ENCODE data around the gene WDR20.

Gene WDR20

DNA sequence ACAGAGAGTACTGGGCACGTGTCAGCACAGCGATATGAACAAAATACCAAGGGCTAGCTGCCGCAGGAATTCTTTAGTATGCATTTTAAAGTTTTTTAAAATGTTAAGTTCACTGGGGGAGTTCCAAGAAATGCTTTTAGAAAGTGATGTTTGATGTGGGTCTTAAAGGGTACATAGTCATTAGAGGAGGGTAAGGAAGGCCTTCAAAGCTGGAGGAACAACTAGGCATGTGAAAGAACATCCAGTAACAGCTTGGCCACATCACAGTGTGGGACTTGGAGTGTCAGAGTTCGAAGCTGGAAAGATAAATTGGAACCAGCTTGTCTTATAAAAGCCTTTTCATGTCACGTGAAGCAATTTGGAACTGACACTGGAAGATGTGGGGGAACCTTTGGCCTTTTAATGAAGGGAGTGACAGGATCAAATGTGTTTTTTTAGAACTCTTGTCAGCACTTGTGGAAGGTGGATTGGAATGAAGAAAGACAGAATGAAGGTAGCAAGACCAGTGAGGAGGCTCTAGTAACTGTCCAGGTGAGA lies 57.7 kb downstream of the WDR20 start:
- DNase-seq (ENCODE audit: low spot score), result no peak

DNA sequence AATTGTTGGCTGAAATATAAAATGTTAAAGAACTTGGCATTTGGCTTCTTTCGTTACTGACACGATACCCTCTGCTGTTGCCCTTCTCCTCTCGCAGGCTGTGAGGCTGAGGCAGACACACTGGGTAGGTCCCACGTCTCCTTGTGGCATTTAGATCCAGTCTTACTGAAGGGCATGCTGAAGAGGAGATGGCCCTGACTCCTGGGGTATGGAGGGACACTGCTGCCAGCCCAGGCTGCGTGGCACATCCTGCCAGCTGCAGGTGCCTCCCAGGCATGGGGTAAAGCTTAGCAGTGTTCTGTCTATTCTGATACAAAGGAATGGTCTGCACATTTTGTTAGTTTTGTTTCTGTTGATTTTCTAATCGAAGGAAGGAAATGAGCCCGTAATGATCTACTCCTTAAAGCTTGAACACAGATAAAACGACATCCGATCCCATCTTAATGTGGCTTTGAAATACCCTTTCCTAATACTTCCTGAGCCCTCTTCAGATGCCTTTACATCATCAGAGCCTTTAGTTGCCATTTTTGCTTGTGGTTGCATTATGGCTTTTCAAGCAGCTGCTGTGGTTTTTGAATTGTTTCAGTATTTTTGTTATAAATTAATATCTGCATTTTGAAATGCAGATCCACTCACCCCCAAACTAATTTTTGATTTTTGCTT lies 61.1 kb downstream of the WDR20 start:
- DNase-seq (ENCODE audit: low spot score), result no peak

- no peak for DNase-seq (ENCODE audit: low spot score)
Observed at GRCh38 chr14:102201353-102201738, 61.6 kb downstream of the WDR20 start.

DNA sequence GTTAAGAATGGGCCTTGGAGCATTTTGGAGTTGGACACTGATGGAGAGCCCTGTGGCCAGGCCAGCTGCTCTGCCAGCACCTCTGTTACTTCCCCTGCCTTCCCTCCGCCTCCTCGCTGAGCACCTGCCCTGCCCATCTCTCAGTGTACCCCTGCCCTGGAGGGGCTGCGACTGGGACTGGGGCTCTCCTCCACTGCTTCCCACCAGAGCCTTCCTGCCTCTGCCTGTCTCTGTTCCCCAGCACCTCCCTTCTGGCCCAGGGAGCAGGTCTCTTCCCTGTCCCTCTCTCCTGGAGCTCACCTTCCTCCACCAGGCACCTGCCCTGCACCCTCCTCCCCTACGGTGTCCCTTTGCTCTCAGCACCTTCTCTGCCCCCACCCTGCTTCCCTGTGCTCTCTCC lies 62.1 kb downstream of the WDR20 start:
- no peak for DNase-seq (ENCODE audit: low spot score)

GRCh38 chr14:102202944-102203343 lies 63.2 kb downstream of the WDR20 start:
- DNase-seq (ENCODE audit: low spot score), result no peak

- DNase-seq (ENCODE audit: low spot score), result no peak
Observed at GRCh38 chr14:102203382-102203781, 63.7 kb downstream of the WDR20 start.

DNA sequence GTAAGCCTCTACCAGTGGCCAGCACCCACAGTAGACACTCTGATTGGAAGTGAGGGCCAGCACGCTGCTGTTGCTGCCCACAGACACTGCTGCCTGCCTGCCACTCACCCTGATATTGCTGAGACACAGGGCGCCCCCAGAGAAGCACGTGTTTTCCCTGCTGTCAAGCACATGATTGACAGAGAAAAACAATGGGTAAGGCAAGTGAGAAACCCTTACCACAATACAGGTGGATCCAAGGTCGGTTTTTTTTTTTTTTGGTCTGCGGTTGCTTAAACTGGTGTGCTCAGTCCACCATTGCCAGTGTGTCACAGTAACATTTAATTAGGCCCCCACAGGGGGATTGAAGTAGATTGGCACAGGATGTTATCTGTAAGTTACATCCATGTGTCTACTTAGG lies 65.9 kb downstream of the WDR20 start:
- no peak for DNase-seq (ENCODE audit: low spot score)

- no peak for DNase-seq (ENCODE audit: low spot score)
Observed at GRCh38 chr14:102206918-102207317, 67.2 kb downstream of the WDR20 start.

GRCh38 chr14:102207831-102208365 lies 68.2 kb downstream of the WDR20 start:
- DNase-seq (ENCODE audit: low spot score), result no peak

GRCh38 chr14:102208741-102209140 lies 69.0 kb downstream of the WDR20 start:
- DNase-seq (ENCODE audit: low spot score), result no peak

DNA sequence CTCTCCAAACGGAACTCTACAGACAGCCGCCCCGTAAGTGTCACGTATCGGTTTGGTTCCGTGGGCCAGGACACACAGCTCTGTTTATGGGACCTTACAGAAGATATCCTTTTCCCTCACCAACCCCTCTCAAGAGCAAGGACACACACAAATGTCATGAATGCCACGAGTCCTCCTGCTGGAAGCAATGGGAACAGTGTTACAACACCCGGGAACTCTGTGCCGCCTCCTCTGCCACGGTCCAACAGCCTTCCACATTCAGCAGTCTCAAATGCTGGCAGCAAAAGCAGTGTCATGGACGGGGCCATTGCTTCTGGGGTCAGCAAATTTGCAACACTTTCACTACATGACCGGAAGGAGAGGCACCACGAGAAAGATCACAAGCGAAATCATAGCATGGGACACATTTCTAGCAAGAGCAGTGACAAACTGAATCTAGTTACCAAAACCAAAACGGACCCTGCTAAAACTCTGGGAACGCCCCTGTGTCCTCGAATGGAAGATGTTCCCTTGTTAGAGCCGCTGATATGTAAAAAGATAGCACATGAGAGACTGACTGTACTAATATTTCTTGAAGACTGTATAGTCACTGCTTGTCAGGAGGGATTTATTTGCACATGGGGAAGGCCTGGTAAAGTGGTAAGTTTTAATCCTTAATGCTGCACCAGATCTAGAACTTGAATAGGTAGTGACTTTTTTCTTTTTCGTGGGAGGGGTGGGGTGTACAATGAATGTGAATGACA lies 69.7 kb downstream of the WDR20 start:
- no peak for DNase-seq (ENCODE audit: low spot score)

DNA sequence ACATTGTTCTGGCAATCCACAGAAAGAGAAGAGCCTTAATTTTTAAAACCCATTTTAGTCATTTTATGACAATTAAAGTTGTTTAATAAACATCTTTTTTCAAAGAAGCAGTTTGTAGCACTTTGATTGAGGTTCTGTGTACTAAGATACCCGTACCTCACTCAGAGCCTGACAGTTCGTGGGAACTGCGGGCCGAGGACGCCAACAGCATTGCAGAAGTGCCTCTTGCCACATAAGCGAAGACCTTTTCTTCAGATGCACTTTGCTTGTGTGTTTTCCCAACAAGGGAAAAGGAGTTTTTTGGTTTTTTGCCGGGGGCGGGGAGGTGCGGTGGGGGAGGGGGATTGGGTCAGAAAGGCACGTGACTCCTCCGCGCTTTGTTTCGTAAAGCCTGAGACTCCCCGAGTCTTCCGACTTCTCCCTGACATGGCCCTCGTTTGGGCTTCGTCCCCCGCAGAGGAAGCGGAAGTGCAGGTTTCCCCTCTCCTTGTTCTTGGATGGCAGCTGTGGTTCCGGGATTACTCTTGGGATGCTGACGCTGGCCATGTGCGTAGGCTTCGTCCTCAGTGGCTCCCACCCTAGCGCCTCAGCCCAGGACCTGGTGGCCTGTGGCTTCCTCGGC lies 70.8 kb downstream of the WDR20 start:
- no peak for DNase-seq (ENCODE audit: low spot score)

GRCh38 chr14:102211240-102211639 lies 71.5 kb downstream of the WDR20 start:
- DNase-seq (ENCODE audit: low spot score), result no peak

DNA sequence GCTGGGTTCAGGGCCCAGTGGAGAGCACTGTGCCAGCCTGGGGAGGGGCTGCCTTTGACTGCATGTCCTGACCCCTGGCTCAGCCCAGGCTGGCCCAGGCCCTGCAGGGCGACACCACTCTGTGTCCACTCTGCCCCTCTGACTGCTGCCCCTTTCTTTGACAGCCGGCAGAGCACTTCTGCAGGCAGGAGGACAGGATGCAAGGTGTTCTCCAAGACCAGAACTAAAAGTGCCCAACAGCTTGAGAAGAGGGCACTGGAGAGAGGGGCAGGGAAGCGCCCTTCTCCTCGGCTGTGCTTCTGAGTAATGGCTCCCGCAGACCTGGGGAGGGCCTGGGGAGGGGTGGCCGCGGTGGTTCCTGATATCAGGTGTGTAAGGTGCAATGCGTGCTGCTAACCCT lies 72.7 kb downstream of the WDR20 start:
- DNase-seq (ENCODE audit: low spot score), result no peak

GRCh38 chr14:102212845-102213244 lies 73.1 kb downstream of the WDR20 start:
- DNase-seq (ENCODE audit: low spot score), result no peak

- DNase-seq (ENCODE audit: low spot score), result no peak
Observed at GRCh38 chr14:102213470-102213869, 73.8 kb downstream of the WDR20 start.

DNA sequence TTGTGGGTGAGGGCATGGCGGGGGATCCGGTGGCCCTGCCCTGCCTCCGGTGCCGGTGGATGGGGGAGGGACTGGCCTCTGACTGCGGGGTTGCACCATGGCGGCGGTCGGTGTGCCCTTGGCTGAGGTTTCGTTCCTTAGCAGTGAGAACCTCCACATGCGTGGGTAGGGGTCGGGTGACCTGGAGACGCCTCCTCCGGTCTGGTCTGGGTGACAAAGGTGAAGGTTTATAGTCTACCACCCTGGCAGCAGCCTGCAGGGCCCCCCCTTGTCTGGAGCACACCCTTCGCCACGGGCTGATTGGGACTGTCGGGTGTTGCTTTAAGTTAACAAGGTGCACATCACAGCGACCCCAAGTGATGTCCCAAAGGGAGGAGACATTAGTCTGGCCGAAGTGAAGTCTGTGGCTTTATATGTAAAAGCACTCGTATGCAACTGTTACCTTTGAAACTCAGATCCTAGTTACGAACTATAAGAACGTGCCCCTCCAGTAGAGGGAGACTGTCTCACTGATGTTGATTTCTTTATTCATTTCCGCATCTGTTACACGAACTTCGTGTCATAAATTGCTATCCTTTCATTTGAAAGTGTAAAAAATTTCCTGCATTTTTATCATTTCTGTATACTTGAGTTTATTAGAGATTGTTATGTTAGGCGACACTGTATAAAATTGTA lies 74.4 kb downstream of the WDR20 start:
- DNase-seq (ENCODE audit: low spot score), result no peak

DNA sequence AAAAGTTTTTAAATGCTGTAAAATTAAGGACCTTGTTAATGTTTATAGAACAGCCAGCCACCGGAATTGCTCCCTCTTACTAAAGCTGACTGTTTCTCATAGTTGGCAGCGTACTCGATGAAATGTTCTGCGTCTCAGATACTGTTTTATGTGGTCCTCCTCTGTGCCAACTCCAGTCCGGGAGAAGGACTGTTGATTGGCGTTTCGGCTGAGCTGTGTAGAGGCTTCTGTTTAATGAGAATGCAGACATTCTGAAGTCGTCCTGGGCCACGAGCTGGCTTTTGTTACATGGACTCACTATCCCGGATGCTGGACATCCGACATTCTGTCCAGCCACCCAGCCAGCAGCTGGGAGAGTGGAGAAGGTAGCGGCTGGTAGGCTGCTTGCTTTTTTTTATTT lies 75.4 kb downstream of the WDR20 start:
- no peak for DNase-seq (ENCODE audit: low spot score)

DNA sequence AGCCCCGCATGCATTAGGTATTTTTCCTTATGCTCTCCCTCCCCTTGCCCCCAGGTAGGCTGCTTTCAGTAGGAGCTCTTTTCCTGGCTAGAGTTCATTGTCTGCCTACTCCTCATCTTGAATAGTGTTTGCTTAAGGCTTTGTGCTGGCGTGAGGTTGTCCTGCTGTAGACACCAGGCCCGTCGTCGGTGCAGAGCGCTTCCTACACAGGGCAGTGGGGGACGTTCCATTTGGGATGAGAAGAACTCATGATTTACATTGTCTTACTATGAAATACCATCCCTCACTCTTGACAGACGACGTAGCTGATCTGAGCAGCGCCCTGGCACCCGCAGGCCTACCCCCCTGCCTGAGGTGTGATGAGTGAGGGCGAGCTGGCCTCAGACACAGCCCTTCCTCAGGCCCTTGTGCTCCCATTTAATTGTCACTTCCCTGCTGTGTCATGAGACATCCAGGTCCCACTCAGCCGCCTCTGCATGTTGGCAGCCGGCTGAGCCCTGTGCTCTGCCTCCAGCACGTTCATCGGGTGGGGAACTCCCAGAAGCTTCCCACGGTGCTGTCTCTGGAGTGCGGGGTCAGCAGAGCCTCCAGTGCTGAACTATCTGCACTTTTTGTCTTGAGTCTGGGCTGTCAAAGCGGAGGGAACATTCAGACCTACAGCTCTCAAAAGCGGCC lies 76.0 kb downstream of the WDR20 start:
- DNase-seq (ENCODE audit: low spot score), result no peak

- no peak for DNase-seq (ENCODE audit: low spot score)
Observed at GRCh38 chr14:102217399-102217798, 77.7 kb downstream of the WDR20 start.

- DNase-seq (ENCODE audit: low spot score), result no peak
Observed at GRCh38 chr14:102217987-102218421, 78.3 kb downstream of the WDR20 start.

DNA sequence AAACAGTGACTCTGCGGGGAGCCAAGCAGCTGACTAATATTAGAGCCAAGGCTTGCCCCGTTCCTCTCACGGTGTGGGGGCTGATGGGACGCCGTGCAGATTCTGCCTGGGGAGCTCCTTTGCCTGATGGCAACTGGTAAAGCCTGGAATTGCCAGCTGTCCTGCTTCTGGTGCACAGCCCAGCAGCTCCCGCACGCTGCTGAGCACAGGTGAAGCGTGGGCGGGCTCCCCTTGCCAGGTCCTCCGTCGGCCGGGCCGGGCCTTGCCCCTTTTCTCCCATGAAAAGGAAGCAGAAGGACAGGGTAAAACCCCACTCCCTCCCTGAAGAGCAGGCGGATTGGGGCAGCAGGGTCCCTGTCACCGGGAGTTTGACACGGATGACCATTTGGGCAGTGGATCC lies 79.0 kb downstream of the WDR20 start:
- DNase-seq (ENCODE audit: low spot score), result no peak
